ENCODE results near the gene STEAP1B. TPM values are rescaled to one million over a fixed set of nuclear protein-coding genes. Genes with fewer than 3 reads are reported as not detected.
"Not testable (repeated sequence)": the region's sequence is repeated elsewhere in the genome, so short reads cannot be mapped to it uniquely, and the experiment has no call there.

Gene STEAP1B
- total RNA-seq, 4 donors from 2014 or later = 1.3 to 4.4 (median 2.0) TPM; not detected in 1

DNA sequence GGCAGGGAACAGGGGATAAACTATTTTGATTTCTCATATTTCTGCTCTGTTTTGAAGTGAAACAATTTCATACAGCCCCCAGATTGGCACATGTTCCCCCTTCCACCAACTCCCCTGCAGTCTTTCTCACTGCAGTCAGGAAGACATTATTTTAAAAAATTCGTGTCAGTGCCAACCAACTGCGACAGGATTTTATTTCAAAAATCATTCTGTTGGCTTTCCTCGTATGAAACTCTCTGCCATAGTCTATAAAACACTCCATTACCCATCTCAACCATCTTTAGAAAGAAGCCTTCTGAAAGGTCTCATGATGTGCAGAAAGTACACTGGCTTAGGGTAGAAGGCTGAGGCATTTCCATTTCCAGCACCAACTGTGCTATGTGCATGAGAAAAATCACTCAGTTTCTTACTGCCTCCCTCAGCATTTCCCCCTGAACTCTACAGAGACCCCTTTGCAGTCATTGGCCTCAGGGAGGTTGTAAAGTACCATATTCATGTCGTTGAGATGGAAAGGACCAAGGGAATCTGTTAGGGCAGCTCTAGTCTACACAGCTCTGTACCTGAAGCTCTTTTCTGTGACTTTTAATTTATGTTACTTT, 46.9 kb downstream of the STEAP1B start:
- TF ChIP-seq, protein P1, sequence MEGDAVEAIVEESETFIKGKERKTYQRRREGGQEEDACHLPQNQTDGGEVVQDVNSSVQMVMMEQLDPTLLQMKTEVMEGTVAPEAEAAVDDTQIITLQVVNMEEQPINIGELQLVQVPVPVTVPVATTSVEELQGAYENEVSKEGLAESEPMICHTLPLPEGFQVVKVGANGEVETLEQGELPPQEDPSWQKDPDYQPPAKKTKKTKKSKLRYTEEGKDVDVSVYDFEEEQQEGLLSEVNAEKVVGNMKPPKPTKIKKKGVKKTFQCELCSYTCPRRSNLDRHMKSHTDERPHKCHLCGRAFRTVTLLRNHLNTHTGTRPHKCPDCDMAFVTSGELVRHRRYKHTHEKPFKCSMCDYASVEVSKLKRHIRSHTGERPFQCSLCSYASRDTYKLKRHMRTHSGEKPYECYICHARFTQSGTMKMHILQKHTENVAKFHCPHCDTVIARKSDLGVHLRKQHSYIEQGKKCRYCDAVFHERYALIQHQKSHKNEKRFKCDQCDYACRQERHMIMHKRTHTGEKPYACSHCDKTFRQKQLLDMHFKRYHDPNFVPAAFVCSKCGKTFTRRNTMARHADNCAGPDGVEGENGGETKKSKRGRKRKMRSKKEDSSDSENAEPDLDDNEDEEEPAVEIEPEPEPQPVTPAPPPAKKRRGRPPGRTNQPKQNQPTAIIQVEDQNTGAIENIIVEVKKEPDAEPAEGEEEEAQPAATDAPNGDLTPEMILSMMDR (IDR thresholded peaks at IDR 0.05) = no peak
- ATAC-seq (ENCODE audit: low FRiP score) (no peak), DNase-seq (ENCODE audit: low spot score) (no peak)

DNA sequence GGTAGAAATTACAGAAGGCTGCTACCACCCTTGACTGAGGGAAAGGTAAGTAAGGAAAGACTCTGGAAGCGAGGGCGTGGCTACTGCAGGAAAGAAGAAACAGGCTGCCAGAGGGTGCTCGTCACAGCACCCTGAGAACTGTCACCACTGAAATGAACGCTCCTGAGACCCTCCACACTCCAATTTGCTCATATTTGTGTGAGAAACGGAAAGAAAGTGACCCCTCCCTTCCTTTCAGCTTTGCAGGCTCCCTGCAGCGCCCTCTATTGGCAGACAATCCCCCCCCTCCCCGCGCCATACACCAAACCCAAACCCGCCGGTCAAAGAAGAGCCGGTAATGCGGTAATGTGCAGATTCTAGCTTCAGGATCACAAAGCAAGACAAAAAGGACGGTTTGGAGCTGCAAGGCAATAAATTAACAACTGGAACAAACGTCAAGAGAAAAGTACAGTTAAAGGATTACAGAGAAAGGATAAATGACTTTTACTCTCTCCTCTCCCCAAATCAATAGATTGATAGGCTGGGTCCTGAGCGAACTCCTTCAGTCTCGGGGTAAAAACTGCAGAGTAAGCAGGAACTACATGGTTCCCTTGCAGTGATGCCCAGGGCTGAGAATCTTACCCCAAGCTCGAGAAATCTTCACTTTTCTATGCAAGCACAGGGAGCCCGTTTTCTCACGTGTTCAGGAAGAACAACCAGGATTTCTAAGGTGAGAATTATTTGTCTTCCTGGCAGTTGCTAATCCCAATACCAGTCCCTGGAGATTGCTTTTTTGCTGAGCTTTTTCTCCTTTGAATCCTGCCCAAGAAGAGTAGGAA, 47.6 kb downstream of the STEAP1B start:
- peak; percentile 42 for DNase-seq (ENCODE audit: low spot score)
- TF ChIP-seq, protein P1 (IDR thresholded peaks at IDR 0.05) = no peak
- no peak for ATAC-seq (ENCODE audit: low FRiP score)

DNA sequence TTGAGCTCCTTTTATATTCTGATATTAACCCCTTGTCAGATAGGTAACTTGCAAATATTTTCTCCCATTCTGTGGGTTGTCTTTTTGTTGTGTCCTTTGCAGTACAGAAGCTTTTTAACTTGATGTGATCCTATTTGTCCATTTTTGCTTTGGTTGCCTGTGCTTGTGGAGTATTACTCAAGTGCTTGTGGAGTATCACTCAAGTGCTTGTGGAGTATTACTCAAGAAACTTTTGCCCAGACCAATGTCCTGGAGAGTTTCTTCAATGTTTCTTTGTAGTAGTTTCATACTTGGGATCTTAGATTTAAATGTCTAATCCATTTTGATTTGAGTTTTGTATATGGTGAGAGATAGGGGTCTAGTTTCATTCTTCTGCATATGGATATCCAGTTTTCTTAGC, 50.0 kb downstream of the STEAP1B start:
- DNase-seq (ENCODE audit: low spot score); ATAC-seq (ENCODE audit: low FRiP score): not testable (repeated sequence)

DNA sequence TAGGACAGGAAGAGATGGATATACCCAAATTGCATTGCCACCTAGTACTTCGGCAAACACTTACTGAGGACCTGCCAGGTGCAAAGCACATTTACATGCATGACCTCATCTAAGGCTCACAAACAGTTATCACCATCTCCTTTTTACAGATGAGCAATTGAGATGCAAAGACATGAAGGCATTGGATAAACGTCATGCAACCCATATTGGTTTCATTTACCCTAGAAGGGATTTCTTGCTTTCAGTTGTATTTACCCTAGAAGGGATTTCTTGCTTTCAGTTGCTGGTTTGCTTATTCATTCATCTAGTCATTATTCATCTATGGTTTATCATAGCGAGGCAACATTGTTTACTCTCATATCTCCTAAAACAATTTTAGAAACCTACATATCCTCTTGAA, 52.2 kb downstream of the STEAP1B start:
- TF ChIP-seq, protein P1 (IDR thresholded peaks at IDR 0.05) = no peak
- ATAC-seq (ENCODE audit: low FRiP score) = no peak
- DNase-seq (ENCODE audit: low spot score) = no peak

DNA sequence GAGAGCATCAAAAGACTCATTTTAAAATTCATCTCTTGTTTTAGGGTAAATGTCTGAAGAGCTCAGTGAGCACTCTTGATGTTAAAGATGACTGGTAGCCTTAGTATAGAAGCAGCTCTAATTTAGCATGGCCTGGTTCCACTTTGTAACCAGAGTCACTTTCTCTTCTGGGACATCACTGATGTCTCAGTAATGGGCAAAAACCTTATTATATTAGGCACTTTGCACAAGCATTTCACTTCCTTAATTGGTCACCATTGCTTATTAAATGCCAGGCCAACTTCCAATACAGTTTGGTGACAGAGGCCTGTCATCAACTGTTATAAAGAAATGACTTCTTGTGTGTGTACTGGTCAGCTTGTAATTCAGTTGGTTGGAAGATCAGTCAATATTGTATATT, 53.0 kb downstream of the STEAP1B start:
- DNase-seq (ENCODE audit: low spot score) = no peak
- TF ChIP-seq, protein P1 (IDR thresholded peaks at IDR 0.05) = no peak
- ATAC-seq (ENCODE audit: low FRiP score) = no peak

DNA sequence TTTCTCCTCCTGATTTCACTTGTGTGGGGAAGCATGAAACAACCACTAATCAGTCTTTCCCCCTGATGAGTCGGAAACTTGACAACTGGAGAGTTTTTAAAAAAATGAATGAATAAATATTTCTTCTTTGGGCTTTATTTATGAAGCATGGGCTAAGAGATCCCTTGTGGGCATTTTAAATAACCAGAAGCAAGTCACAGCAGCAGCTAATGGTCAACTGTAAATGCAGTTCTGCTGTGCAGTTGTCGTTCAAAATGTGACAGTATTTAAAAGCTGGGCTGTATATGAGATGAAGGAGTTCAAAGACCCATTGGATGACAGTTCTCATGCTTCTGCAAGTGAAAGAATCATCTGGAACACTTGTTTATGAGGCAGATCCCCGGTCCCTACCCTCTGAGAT, 54.1 kb downstream of the STEAP1B start:
- ATAC-seq (ENCODE audit: low FRiP score) (no peak), DNase-seq (ENCODE audit: low spot score) (no peak)
- TF ChIP-seq, protein P1 (IDR thresholded peaks at IDR 0.05) = no peak

DNA sequence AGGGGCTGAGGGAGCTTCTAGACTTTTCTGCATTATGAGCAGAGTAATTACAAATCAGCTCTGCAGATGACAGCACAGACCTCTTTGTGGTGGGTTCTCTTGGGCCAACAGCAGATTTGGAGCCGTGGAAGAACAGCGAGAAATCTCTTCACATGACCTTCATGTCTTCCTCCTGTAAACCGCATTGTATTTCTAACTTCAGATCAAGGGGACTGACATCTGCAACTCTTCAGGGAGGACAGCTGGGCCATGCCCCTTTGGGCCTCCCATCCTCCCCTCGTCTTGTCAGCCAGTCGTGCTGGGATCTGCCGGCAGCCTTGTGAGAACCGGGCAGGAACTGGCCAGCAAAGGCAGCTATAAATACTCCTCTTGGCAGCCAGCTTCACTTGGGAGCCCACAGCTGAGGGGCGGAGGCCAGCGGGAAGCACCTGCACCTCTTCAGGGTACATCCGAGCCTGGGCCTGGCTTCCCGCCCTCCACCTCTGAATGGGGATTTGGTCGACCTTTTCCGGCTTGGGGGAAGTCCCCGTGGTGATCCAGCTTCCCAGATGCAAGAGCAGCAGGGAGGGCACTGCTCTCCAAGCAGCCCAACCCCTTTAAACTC, 54.7 kb downstream of the STEAP1B start:
- TF ChIP-seq, protein P1 (IDR thresholded peaks at IDR 0.05) = no peak
- ATAC-seq (ENCODE audit: low FRiP score) = peak; percentile 77
- DNase-seq (ENCODE audit: low spot score) = no peak
